NAMALWA (cell line): Measurements from ENCODE around the gene FAM83F.
A peak's percentile ranks its signal among the peaks of the same experiment; 100 is the strongest.

Experiments
- DNase-seq: peaks from one replicate; pipeline ENCODE4 v3.0.0-alpha.2; 2015; ENCODE audit warnings: low spot score

Gene FAM83F

DNA sequence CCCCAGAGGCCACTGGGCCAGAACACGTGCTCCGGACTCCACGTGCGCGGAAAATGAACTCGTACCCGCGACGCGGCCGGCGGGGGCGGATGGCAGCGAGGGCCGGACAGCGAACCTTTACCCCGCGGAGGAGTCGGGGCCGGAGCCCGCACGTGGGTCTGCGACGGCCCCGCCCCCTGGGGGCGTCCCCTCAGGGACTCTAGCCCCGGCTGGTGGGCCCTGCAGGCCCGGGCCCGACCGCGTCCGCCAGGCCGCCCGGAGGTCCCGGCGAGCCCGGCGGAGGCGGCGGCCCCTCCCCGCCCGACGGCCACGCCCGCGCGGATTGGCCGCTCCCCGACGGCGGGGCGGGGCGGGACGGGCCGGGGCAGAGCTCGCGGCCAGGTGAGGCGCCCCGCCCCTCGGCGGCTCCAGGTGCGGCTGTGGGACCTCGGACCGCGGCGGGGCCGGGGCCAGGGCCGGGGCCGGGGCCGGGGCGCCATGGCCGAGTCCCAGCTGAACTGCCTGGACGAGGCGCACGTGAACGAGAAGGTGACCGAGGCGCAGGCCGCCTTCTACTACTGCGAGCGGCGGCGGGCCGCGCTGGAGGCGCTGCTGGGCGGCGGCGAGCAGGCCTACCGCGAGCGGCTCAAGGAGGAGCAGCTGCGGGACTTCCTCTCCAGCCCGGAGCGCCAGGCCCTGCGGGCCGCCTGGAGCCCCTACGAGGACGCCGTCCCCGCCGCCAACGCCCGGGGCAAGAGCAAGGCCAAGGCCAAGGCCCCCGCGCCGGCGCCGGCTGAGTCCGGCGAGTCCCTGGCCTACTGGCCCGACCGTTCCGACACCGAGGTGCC lies at the start of gene FAM83F:
Gene FAM83F (plus strand): TSS at position 389 of the 827 bp plus-strand sequence. CDS start 89 bp downstream, at position 478.
- DNase-seq = no peak

DNA sequence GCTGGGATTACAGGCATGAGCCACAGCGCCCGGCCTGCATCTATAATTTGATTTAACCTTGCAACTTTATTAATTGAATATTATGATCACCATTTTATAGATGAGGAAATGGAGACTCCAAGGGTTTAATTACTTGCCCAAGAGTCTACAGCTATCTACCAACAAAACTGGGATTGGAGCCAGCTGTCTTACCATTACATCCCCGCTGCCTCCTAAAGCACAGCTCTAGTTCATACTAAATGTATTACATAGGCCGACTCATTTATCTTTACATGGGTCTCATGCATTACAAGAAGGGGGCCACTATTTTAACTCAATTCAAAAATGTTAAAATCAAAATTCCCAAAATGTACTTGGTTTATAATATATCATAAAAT lies 48.6 kb upstream of the FAM83F start:
- no peak for DNase-seq

- DNase-seq = no peak
Measured at GRCh38 chr22:39946503-39947219, 48.1 kb upstream of the FAM83F start.

DNA sequence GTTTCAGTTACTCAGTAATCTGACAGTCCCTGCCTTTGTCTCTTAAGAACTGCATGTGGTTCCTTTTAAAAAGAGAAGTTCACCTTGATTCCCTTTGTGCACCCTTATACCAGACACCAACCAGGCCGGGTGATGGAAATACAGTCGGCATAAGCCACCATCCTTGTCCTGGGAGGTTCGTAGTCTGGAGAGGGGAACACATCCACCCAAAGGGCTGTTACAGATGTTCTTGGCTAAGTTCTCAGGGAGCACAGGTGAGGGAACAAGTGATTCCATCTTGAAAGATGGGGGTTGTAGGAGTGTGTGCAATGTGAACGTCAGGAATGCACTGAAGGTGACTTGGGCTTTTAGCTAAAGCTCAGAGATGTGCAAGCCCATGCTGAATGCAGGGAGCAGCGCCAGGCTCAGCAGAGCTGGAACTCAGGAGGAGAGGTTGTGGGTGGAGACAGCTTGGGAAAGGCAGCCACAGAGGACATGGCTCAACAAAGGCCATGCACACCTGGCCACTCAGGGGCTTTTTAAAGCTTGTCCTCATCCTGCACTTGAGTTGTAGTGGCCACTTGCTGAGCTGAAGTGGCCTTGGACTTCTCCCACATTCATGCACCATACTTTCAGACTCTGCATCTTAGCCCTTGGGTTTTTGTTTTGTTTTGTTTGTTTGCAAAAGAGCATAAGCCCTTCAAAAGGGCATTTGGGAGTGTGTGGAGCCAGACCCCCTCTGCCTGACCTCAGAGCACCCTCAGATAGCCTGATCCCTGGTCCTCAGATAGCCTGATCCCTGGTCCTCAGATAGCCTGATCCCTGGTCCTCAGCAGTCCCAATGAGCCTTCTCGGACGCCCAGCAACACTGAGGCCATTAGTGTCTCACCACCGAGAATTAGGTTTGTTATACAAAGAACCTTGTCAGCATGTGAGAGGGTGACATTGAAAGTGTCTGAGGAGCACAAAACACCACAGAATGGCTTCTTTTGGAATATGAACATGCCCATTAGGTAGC lies 47.2 kb upstream of the FAM83F start:
- no peak for DNase-seq

DNA sequence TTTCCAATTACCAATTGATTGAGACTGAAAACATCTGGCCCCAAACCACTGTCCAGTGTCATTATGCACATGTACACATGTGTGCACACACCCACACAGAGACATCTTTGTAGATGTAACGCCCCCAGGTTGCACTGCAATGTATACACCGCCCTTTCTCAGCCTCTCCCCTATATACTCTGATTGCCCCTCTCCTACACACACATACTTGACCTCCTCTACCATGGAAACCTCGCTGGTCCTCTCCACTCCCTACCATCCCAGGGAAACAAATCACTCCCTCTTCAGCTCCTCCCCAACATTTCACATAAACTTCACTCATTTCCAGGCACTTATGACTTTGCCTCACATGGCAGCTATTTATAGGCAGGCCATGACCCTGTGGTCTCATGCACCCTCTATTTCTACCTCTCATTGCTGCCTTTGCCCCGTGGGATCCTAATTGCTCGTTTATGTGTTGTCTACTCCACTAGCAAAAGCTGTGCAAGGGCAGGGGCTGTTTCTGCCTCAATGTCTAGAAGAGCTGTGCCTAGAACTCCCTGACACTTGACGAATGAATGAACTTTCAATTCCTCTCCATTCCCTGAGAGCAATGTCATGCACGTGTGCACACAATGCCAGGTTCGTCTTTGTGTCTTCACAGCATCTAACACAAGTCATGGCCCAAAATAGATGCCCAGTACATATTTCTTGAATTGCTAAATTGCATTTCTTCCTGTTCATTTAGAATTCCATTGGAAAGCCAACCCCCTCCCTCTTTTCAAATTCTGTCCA lies 44.6 kb upstream of the FAM83F start:
- peak; percentile 53 for DNase-seq

- peak; percentile 18 for DNase-seq
Measured at GRCh38 chr22:39951603-39952293, 43.0 kb upstream of the FAM83F start.

DNA sequence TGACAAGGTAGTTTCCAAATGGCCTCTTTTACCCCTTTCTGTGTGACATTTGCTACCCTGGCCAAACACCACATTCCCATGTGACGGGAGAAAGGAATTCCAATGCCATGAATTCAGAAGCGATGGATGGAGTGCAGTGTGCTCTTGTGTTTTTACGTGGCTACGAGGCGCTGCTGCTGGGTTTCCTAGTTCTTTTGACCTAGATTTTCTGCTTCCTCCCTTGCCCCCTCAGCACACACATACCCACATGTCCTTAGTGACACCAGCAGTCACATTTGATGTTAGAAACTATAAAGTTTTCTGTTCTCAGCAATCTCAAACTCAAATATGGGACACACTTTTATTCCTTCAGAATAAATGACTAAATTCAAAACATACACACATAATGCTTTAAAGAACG lies 42.4 kb upstream of the FAM83F start:
- no peak for DNase-seq

- DNase-seq = no peak
Measured at GRCh38 chr22:39953101-39953500, 41.7 kb upstream of the FAM83F start.

- no peak for DNase-seq
Measured at GRCh38 chr22:39954584-39955055, 40.1 kb upstream of the FAM83F start.

DNA sequence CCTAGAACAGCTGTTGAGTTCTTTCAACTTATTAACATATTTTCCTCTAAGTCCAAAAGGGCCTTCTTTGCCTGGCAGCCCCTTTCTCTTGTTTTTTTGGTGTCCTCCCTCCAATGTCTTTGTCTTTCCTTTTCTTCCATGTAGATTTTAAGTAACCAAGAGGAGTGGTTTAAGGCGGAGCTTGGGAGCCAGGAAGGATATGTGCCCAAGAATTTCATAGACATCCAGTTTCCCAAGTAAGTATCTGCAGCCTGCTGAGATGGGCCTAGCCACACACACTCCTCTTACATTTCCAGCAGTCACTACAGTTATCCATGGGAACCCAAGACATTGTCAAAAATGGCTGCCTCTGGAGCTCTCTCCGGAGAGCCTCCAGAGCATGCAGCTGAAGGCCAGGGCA lies 39.1 kb upstream of the FAM83F start:
- DNase-seq = no peak

DNA sequence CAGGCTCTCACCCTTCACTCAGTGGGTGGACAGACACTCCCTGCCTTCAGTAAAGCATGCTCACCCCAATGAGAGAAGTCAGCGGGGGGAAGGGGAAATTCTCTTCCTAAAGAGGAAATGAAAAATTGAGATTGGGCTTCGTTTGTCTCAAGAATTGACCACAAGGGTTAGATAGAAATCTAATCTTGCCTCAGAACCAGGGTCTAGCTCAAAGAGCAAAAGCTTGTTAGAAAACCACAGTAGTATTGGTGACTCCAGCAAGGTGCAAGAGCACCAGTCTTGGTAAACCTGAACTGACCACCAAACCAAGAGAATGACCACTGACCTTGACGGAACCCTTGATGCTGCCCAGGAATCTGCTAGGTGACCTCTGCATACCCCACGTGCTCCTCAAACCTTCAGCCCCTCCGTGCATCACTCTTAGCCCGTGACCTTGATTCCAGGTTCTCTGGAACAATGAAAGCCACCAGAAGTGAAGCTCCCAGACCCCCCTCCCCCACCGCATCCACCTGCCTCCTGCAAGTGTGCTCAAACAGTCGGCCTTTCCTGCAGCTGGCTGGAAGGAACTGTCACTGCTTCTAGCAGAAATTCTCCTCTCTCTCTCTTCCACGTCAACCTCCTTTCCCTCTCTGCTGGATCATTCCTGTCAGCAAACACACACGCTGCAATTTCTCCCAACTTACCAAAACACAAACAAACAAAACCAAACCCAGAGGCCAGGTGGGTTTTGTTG lies 37.7 kb upstream of the FAM83F start:
- DNase-seq = no peak

DNA sequence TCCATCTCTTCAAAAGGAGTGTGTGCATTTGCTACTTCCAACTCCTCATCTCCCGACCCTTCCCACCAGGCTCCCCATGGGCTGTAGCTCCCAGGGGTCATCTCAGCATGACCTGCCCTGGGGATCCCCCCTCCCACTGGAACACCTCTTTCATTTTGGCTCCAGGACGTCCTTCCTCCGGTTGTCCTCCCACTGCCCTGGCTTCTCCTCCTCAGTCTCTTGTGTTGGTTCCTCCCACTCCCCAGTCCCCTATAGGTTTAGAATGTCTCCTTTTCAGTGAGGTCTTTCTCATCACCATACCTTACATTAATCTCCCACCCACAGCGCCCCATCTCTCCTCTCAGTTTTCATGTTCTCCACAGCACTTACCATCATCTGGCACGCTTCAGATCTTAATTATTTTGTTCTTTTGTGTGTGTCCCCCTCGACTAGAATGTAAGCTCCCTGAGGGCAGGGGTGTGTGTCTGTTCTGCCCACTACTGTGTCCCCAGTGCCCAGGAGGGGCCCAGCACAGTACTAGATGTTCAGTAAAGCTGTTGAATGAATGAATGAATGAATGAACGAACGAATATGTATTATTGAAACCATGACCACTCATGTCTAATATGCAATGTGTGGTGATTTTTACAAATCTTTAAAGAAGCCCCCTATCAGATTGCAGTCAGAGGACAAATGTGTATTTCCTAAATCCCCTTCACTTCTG lies 36.6 kb upstream of the FAM83F start:
- DNase-seq = no peak

GRCh38 chr22:39958949-39959639 lies 35.7 kb upstream of the FAM83F start:
- DNase-seq = no peak

DNA sequence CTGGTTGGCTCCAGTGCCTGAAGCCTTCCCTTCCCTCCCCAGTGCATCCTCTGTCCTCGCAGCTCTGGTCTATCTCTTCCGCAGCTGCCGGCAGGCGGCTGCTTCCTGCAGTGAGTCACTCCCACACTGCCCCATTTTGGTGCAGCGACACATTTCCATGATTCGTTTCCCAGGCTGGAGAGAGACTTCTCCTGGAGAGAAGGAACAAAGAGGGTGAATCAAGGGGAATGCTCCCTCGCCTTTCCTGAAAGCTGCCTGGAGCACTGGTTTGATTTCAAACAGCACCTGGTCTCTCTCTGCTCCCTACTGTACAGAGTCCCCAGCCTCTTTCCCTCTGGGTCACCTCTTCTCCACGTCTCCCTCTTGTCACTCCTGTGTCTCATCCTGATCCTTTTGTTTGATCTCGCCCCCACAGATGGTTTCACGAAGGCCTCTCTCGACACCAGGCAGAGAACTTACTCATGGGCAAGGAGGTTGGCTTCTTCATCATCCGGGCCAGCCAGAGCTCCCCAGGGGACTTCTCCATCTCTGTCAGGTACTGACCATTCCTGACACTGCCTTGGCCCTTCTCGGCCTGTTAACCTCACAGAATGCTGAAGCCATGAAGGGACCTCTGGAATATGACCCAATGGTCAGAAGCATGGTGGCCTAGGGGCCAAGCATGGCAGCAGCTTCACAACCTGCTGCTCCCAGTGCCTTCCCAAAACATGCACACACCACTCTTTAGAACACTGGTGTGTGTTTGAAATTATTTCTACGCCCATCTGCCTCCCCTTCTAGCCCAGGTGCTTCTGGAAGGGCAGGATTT lies 34.9 kb upstream of the FAM83F start, which contains the start of gene TMA7B:
Gene TMA7B (plus strand): TSS at position 758 of the 808 bp plus-strand sequence. CDS start 3,978 bp downstream, outside the sequence.
- no peak for DNase-seq

GRCh38 chr22:39960791-39961746 lies 33.7 kb upstream of the FAM83F start:
- no peak for DNase-seq

DNA sequence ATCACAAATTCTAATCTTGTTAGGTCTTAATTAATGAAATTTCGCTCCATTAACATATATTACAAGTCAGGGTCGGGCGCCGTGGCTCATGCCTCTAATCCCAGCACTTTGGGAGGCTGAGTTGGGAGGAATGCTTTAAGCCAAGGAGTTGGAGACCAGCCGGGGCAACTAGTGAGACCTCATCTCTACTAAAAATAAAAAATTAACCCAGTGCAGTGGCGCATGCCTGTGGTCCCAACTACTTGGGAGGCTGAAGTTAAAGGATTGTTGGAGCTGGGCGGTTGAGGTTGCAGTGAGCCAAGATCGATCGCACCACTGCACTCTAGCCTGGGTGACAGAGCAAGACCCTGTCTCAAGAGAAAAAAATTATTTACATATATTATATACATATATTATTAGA lies 32.7 kb upstream of the FAM83F start:
- DNase-seq = no peak

DNA sequence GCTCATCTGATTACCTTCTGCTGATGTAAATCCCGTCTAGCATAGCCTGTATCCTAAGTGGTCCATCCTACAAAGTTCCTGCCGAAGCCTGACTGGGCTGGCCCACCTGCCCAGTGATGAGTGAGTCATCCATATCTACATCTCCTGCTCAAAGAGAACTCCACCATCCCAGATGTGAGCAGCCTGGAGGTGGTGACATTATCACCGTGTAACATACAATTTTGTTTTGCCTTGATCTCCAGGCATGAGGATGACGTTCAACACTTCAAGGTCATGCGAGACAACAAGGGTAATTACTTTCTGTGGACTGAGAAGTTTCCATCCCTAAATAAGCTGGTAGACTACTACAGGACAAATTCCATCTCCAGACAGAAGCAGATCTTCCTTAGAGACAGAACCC lies 29.0 kb upstream of the FAM83F start:
- DNase-seq = no peak
